Keratinocyte (primary cell): Measurements from ENCODE around the gene TRIM59. TPM values are rescaled to one million over a fixed set of nuclear protein-coding genes. Genes with fewer than 3 reads are reported as not detected.

Source experiments
- DNase-seq: peaks from one replicate; pipeline ENCODE4 v3.0.0-alpha.2; 2011; ENCODE audit warnings: low read depth, missing footprints, low spot score
- FAIRE-seq: peaks from 2 replicates; lab custom pipeline; 2011; peaks lifted over from hg19 to GRCh38; lab: Jason Lieb, UNC
- H2AFZ ChIP-seq: 2 replicates; pipeline ENCODE4 v1.6.0; 2012; ENCODE audit warnings: low read length, control low read depth, inconsistent platforms; ENCODE audit not compliant: control insufficient read depth
- H3K27ac ChIP-seq: 2 replicates; pipeline ENCODE4 v1.5.1; 2011; ENCODE audit warnings: low read length; ENCODE audit not compliant: control insufficient read depth, insufficient read depth
- H3K27me3 ChIP-seq: 3 replicates; pipeline ENCODE4 v1.6.0; 2011; ENCODE audit warnings: low read length; ENCODE audit not compliant: control insufficient read depth, insufficient read depth; ENCODE audit errors: extremely low read depth
- H3K36me3 ChIP-seq, 2 experiments: 2 replicates in 1 of 2; 3 replicates in 1 of 2; pipeline ENCODE4 v1.5.1; 2011; ENCODE audit warnings: low read length in 2 of 2, mild to moderate bottlenecking in 1 of 2; ENCODE audit not compliant: control insufficient read depth in 2 of 2, insufficient read depth in 2 of 2; ENCODE audit errors: extremely low read depth in 1 of 2
- H3K4me1 ChIP-seq: 3 replicates; pipeline ENCODE4 v1.5.1; 2011; ENCODE audit warnings: low read length; ENCODE audit not compliant: control insufficient read depth, insufficient read depth; ENCODE audit errors: extremely low read depth
- H3K4me2 ChIP-seq: 3 replicates; pipeline ENCODE4 v1.6.0; 2011; ENCODE audit warnings: low read depth, low read length; ENCODE audit not compliant: control insufficient read depth, insufficient read depth; ENCODE audit errors: extremely low read depth
- H3K4me3 ChIP-seq, 3 experiments: fragments of 200-600 bp in 1 of 3; sonication (generic) in 1 of 3; 2 replicates in 2 of 3; 3 replicates in 1 of 3; pipeline ENCODE4 v1.5.1; 2011 to 2016; ENCODE audit warnings: low read length in 3 of 3, mild to moderate bottlenecking in 3 of 3, control low read depth in 2 of 3, inconsistent platforms in 1 of 3, low read depth in 1 of 3, mixed read lengths in 1 of 3, mixed run types in 1 of 3, moderate library complexity in 1 of 3; ENCODE audit not compliant: control insufficient read depth in 2 of 3, insufficient read depth in 2 of 3; ENCODE audit errors: extremely low read depth in 1 of 3
- H3K79me2 ChIP-seq: 2 replicates; pipeline ENCODE4 v1.6.0; 2012; ENCODE audit warnings: low read length; ENCODE audit not compliant: control insufficient read depth, insufficient read depth
- H3K9ac ChIP-seq: 3 replicates; pipeline ENCODE4 v1.6.0; 2011; ENCODE audit warnings: low read length; ENCODE audit not compliant: control insufficient read depth, insufficient read depth; ENCODE audit errors: extremely low read depth
- H3K9me1 ChIP-seq: 3 replicates; pipeline ENCODE4 v1.6.0; 2011; ENCODE audit warnings: low read length; ENCODE audit not compliant: control insufficient read depth, insufficient read depth; ENCODE audit errors: extremely low read depth
- H3K9me3 ChIP-seq: 2 replicates; pipeline ENCODE4 v1.5.1; 2012; ENCODE audit warnings: low read depth, low read length; ENCODE audit not compliant: control insufficient read depth
- H4K20me1 ChIP-seq: 3 replicates; pipeline ENCODE4 v1.6.0; 2011; ENCODE audit warnings: low read length; ENCODE audit not compliant: control insufficient read depth, insufficient read depth; ENCODE audit errors: extremely low read depth
- EZH2 ChIP-seq: IDR thresholded peaks from one replicate; pipeline ENCODE4 v1.6.1; 2012; ENCODE audit warnings: inconsistent platforms, mild to moderate bottlenecking, low read length, moderate library complexity
- dilution Hi-C: fragments of 300-500 bp; cut with MboI; formaldehyde crosslinking; loops from one replicate; pipeline ENCODE4 v1.7.0; 2020; ENCODE audit warnings: low sequenced_read_pairs; ENCODE audit not compliant: extremely low pct_ligation_motif_present
- polyA plus RNA-seq, 5 experiments: library from polyadenylated mRNA; depleted of rRNA in 3 of 5; stranded (reverse) in 3 of 5; stranded (forward) in 1 of 5; unstranded in 1 of 5; fragments of >200 nt; gene quantifications; 1 replicate in 1 of 5; 2 replicates in 3 of 5; 3 replicates in 1 of 5; pipeline versions ENCODE4 v1.2.1 to v1.2.3, GENCODE V29; 2011 to 2012; ENCODE audit warnings: missing spikeins in 2 of 5, low read depth in 1 of 5, low replicate concordance in 1 of 5
- TF ChIP-seq, protein P1 (sequence below), 3 experiments: IDR thresholded peaks in 1 of 3; conservative IDR thresholded peaks in 1 of 3; optimal IDR thresholded peaks in 1 of 3; 2 replicates in 2 of 3; 3 replicates in 1 of 3; pipeline versions ENCODE3 to v1.5.1; 2011; ENCODE audit warnings: low read length in 3 of 3, mild to moderate bottlenecking in 3 of 3, moderate library complexity in 2 of 3, control low read depth in 1 of 3, inconsistent platforms in 1 of 3; ENCODE audit not compliant: insufficient read depth in 2 of 3; ENCODE audit errors: extremely low read depth in 1 of 3

The TRIM59 gene
- polyA plus RNA-seq, 1 donor (not counting 4 experiments of a cell fraction or from before 2014, with no cell fraction given), result 8.0 TPM

GRCh38 chr3:160427832-160428424 is 21.7 kb downstream of the TRIM59 start:
- peaks cover 7 to 32% of the 10 kb centered on the region in 2 experiments for H3K36me3 ChIP-seq
- H3K4me1 ChIP-seq, result no peaks in the 10 kb centered on the region
- no peaks in the 10 kb centered on the region for H3K27me3 ChIP-seq
- DNase-seq (no peak), FAIRE-seq (no peak)
- H3K9ac ChIP-seq, result no peak overlapping the region
- no peak for TF ChIP-seq EZH2
- TF ChIP-seq, protein P1, sequence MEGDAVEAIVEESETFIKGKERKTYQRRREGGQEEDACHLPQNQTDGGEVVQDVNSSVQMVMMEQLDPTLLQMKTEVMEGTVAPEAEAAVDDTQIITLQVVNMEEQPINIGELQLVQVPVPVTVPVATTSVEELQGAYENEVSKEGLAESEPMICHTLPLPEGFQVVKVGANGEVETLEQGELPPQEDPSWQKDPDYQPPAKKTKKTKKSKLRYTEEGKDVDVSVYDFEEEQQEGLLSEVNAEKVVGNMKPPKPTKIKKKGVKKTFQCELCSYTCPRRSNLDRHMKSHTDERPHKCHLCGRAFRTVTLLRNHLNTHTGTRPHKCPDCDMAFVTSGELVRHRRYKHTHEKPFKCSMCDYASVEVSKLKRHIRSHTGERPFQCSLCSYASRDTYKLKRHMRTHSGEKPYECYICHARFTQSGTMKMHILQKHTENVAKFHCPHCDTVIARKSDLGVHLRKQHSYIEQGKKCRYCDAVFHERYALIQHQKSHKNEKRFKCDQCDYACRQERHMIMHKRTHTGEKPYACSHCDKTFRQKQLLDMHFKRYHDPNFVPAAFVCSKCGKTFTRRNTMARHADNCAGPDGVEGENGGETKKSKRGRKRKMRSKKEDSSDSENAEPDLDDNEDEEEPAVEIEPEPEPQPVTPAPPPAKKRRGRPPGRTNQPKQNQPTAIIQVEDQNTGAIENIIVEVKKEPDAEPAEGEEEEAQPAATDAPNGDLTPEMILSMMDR (optimal IDR thresholded peaks at IDR 0.05 in 1 of 3, IDR thresholded peaks at IDR 0.05 in 1 of 3, conservative IDR thresholded peaks at IDR 0.05 in 1 of 3; ENCODE audit: extremely low read depth in 1 of 3, insufficient read depth in 2 of 3, low read length in 3 of 3), result no peak
- no peak overlapping the region for H3K4me3 ChIP-seq
- H3K9me1 ChIP-seq, result no peaks in the 10 kb centered on the region
- no peaks in the 10 kb centered on the region for H4K20me1 ChIP-seq
- no peaks in the 10 kb centered on the region for H3K9me3 ChIP-seq
- dilution Hi-C loops, result no loop called here
- no peak overlapping the region for H3K4me2 ChIP-seq
- no peak overlapping the region for H2AFZ ChIP-seq
- H3K79me2 ChIP-seq, result peaks cover 6% of the 10 kb centered on the region
- no peak overlapping the region for H3K27ac ChIP-seq

GRCh38 chr3:160417311-160417710 is 32.3 kb downstream of the TRIM59 start:
- Histone ChIP-seq H3K9me1 (no peaks in the 10 kb centered on the region), H3K4me2 (no peak overlapping the region), H3K79me2 (peaks cover 16% of the 10 kb centered on the region), H3K4me1 (no peaks in the 10 kb centered on the region), H3K27ac (no peak overlapping the region), H2AFZ (no peak overlapping the region), H3K36me3 (peaks cover 3 to 32% of the 10 kb centered on the region in 2 experiments), H3K9me3 (no peaks in the 10 kb centered on the region), H3K9ac (no peak overlapping the region), H4K20me1 (no peaks in the 10 kb centered on the region), H3K4me3 (no peak overlapping the region), H3K27me3 (no peaks in the 10 kb centered on the region)
- FAIRE-seq (no peak), DNase-seq (no peak)
- TF ChIP-seq, protein P1 (optimal IDR thresholded peaks at IDR 0.05 in 1 of 3, IDR thresholded peaks at IDR 0.05 in 1 of 3, conservative IDR thresholded peaks at IDR 0.05 in 1 of 3; ENCODE audit: extremely low read depth in 1 of 3, insufficient read depth in 2 of 3, low read length in 3 of 3), result no peak
- dilution Hi-C loops, result no loop called here
